Nephron progenitor cell (in vitro differentiated cells): ENCODE results near the gene NCLN.

Experiments used
- DNase-seq: peaks from one replicate; pipeline ENCODE4 v3.0.0; 2021
- H3K27ac Mint-ChIP-seq: 2 replicates; pipeline ENCODE4 v1.8.0; 2021; ENCODE audit warnings: mild to moderate bottlenecking, moderate library complexity, mixed read lengths
- H3K27me3 Mint-ChIP-seq: 2 replicates; pipeline ENCODE4 v1.8.0; 2021; ENCODE audit warnings: mild to moderate bottlenecking, low read depth, mixed read lengths; ENCODE audit not compliant: poor library complexity
- H3K36me3 Mint-ChIP-seq: 2 replicates; pipeline ENCODE4 v1.8.0; 2021; ENCODE audit warnings: low read depth, mixed read lengths
- H3K4me1 Mint-ChIP-seq: 2 replicates; pipeline ENCODE4 v1.8.0; 2021; ENCODE audit warnings: mixed read lengths
- H3K4me3 Mint-ChIP-seq: 2 replicates; pipeline ENCODE4 v1.8.0; 2021; ENCODE audit warnings: mild to moderate bottlenecking, moderate library complexity, mixed read lengths
- H3K9me3 Mint-ChIP-seq: 2 replicates; pipeline ENCODE4 v1.8.0; 2021; ENCODE audit warnings: mild to moderate bottlenecking, moderate library complexity, mixed read lengths
- TF ChIP-seq, protein P1 (sequence below): fragments of 200-600 bp; sonication (generic); IDR thresholded peaks from 2 replicates; pipeline ENCODE4 v1.5.0; 2021; ENCODE audit warnings: antibody characterized with exemption

Gene NCLN

DNA sequence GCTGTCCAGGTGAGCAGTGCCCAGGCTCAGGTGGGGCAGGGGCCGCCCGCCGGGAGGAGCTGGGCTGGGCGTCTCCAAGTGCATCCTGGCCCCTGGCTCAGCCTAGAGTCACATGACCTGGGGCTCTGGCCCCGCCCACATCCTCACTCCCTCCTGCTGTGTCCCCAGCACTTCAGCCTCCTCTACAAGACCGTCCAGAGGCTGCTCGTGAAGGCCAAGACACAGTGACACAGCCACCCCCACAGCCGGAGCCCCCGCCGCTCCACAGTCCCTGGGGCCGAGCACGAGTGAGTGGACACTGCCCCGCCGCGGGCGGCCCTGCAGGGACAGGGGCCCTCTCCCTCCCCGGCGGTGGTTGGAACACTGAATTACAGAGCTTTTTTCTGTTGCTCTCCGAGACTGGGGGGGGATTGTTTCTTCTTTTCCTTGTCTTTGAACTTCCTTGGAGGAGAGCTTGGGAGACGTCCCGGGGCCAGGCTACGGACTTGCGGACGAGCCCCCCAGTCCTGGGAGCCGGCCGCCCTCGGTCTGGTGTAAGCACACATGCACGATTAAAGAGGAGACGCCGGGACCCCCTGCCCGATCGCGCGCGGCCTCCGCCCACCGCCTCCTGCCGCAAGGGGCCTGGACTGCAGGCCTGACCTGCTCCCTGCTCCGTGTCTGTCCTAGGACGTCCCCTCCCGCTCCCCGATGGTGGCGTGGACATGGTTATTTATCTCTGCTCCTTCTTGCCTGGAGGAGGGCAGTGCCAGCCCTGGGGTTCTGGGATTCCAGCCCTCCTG is 21.9 kb downstream of the NCLN start:
- no peaks in the 10 kb centered on the region for H3K36me3 Mint-ChIP-seq
- peaks cover 5% of the 10 kb centered on the region for H3K4me1 Mint-ChIP-seq
- H3K9me3 Mint-ChIP-seq: no peaks in the 10 kb centered on the region
- no peak overlapping the region for H3K27ac Mint-ChIP-seq
- no peak overlapping the region for H3K4me3 Mint-ChIP-seq
- peak; percentile 40 for DNase-seq
- peaks cover 2% of the 10 kb centered on the region for H3K27me3 Mint-ChIP-seq
- TF ChIP-seq, protein P1, sequence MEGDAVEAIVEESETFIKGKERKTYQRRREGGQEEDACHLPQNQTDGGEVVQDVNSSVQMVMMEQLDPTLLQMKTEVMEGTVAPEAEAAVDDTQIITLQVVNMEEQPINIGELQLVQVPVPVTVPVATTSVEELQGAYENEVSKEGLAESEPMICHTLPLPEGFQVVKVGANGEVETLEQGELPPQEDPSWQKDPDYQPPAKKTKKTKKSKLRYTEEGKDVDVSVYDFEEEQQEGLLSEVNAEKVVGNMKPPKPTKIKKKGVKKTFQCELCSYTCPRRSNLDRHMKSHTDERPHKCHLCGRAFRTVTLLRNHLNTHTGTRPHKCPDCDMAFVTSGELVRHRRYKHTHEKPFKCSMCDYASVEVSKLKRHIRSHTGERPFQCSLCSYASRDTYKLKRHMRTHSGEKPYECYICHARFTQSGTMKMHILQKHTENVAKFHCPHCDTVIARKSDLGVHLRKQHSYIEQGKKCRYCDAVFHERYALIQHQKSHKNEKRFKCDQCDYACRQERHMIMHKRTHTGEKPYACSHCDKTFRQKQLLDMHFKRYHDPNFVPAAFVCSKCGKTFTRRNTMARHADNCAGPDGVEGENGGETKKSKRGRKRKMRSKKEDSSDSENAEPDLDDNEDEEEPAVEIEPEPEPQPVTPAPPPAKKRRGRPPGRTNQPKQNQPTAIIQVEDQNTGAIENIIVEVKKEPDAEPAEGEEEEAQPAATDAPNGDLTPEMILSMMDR: no peak

DNA sequence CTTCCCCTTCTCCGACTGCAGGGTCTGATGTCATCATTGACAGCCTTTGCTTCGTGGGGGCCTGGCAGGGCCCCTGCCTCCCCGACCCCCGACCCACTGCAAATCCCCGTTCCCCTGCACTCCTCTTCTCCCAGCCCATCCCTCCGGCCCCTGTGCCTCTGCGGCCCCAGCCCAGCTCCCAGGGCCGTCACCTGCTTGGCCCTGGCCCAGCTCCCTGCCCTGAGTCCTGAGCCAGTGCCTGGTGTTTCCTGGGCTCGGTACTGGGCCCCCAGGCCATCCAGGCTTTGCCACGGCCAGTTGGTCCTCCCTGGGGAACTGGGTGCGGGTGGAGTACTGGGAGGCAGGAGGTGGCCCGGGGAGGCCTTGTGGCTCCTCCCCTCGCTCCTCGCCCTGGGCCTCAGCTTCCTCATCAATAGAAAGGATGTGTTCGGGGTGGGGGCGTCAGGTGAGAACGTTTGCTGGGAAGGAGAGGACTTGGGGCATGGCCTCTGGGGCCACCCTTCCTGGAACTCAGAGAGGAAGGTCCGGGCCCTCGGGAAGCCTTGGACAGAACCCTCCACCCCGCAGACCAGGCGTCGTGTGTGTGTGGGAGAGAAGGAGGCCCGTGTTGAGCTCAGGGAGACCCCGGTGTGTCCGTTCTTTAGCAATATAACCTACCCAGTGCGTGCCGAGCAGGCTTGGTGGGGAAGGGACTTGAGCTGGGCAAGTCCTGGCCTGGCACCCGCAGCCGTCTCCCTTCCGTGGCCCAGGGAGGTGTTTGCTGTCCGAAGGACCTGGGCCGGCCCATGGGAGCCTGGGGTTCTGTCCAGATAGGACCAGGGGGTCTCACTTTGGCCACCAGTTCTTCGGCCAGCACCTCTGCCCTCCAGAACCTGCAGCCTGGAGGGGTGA is 22.8 kb downstream of the NCLN start:
- Mint-ChIP-seq H3K4me1 (peaks cover 5% of the 10 kb centered on the region), H3K36me3 (no peaks in the 10 kb centered on the region), H3K27ac (no peak overlapping the region), H3K4me3 (no peak overlapping the region), H3K27me3 (peaks cover 2% of the 10 kb centered on the region), H3K9me3 (no peaks in the 10 kb centered on the region)
- TF ChIP-seq, protein P1: no peak
- no peak for DNase-seq

DNA sequence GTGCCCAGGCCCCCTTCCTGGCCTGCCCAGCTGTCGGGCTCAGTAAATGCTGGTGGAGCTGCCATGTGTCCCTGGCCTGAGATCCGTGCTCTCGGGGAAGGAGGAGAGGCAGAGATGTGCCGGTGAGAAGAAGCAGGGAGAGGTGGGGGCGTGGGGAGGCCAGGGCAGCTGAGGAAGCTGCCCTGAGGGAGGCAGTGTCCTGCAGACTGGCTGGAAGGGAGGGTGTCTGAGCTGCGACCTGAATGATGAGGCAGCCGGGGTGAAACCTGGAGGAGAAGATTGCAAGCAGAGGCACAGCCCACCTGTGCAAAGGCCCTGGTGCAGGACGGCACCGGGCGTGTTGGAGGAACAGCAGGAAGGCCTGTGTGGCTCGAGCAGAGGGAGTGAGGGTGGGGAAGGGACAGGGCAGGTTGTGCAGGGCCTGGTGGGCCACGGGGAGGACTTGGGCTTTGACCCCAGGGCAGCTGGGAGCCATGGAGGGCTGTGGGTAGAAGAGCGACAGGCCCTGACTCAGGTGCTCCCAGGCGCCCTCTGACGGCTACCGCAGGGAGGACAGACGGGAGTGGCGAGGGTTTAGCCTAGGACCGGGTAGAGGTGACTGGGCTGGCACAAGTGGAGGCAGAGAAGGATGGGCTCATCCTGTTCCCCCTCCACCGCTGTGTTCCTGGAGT is 24.8 kb downstream of the NCLN start:
- Mint-ChIP-seq H3K27ac (peak overlapping the region; percentile 51), H3K27me3 (peaks cover 2% of the 10 kb centered on the region), H3K4me1 (peaks cover 5% of the 10 kb centered on the region), H3K36me3 (no peaks in the 10 kb centered on the region), H3K4me3 (no peak overlapping the region), H3K9me3 (no peaks in the 10 kb centered on the region)
- TF ChIP-seq, protein P1: peak; percentile 59
- peak; percentile 73 for DNase-seq

DNA sequence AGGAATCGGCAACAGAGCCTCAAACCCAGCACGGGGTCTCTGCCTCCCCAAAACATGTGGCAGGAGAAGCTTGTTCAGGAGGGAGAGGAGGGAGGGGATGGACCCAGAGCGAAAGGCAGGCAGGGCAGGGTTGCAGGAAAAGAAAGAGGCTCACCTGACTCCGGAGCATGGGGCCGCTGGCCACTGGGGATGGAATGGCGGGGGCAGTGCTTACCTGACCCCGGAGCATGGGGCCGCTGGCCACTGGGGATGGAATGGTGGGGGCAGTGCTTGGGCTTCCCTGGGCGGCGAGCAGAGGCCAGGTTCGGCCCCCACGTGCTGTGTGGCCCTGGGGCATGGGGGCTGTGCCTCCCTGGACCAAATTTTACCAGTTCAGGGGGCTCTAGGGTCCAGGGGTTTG is 25.5 kb downstream of the NCLN start:
- Mint-ChIP-seq H3K9me3 (no peaks in the 10 kb centered on the region), H3K4me3 (no peak overlapping the region)

DNA sequence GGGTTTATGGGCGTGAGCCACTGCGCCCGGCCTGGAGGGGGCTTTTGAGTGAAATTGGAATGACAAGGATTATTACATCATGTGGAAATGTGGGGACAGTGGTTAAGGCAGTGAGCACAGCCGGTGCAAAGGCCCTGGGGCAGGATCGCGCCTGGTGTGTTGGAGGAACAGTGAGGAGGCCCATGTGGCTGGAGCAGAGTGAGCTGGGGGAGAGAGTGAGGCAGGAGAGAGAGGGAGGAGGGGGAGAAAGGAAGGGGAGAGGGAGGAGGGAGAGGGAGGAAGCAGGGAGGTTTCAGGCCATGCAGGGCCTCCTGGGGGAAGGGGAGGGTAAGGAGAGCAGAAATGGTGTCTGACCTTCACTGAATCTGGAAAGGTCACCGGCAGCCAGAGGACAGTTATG is 27.4 kb downstream of the NCLN start:
- no peak overlapping the region for H3K27ac Mint-ChIP-seq
- TF ChIP-seq, protein P1: no peak
- H3K9me3 Mint-ChIP-seq: no peaks in the 10 kb centered on the region
- no peak overlapping the region for H3K4me3 Mint-ChIP-seq
- DNase-seq: no peak
- no peaks in the 10 kb centered on the region for H3K36me3 Mint-ChIP-seq
- peaks cover 5% of the 10 kb centered on the region for H3K4me1 Mint-ChIP-seq
- peaks cover 3% of the 10 kb centered on the region for H3K27me3 Mint-ChIP-seq

More for the DNA sequence above, 25.5 kb downstream of the NCLN start:
- Mint-ChIP-seq H3K27ac (peak overlapping the region; percentile 51), H3K27me3 (peaks cover 2% of the 10 kb centered on the region), H3K36me3 (no peaks in the 10 kb centered on the region), H3K4me1 (peaks cover 5% of the 10 kb centered on the region)
- DNase-seq: no peak
- TF ChIP-seq, protein P1: no peak
